Activated CD4-positive, alpha-beta T cell treated with anti-CD3 and anti-CD28 coated beads, Interleukin-2, amount 50 U/mL, for 4 hours (primary cell): ENCODE measurements around the gene CARNS1.

Experiments used
- DNase-seq, 2 experiments: peaks; one replicate each; pipeline ENCODE4 v3.0.0-alpha.2; 2020

CARNS1 gene

GRCh38 chr11:67415501-67416304, at the start of gene CARNS1:
Gene CARNS1 (plus strand): TSS chr11:67415678. CDS start chr11:67416200, 522 bp downstream.
- DNase-seq: no peak

GRCh38 chr11:67365736-67366444, 49.6 kb upstream of the CARNS1 start:
- DNase-seq: no peak

- DNase-seq: no peak
Measured at GRCh38 chr11:67366546-67366945, 48.9 kb upstream of the CARNS1 start.

GRCh38 chr11:67366961-67367760, 48.3 kb upstream of the CARNS1 start:
- no peak for DNase-seq

GRCh38 chr11:67367761-67368227, 47.7 kb upstream of the CARNS1 start:
- no peak for DNase-seq

- DNase-seq: no peak
Measured at GRCh38 chr11:67368621-67369020, 46.9 kb upstream of the CARNS1 start.

GRCh38 chr11:67369275-67369674, 46.2 kb upstream of the CARNS1 start:
- DNase-seq: no peak

- no peak for DNase-seq
Measured at GRCh38 chr11:67369801-67370284, 45.6 kb upstream of the CARNS1 start.

- DNase-seq: no peak
Measured at GRCh38 chr11:67370351-67371076, 45.0 kb upstream of the CARNS1 start.

GRCh38 chr11:67371189-67371910, 44.1 kb upstream of the CARNS1 start:
- DNase-seq: no peak

- DNase-seq: no peak
Measured at GRCh38 chr11:67371911-67372320, 43.6 kb upstream of the CARNS1 start.

GRCh38 chr11:67372321-67372992, 43.0 kb upstream of the CARNS1 start:
- DNase-seq: no peak

- DNase-seq: no peak
Measured at GRCh38 chr11:67372993-67373647, 42.4 kb upstream of the CARNS1 start, which contains the start of gene CLCF1. Gene CLCF1 (minus strand): TSS chr11:67373598. CDS start chr11:67373539, 59 bp downstream.

- peak; percentile 66 to 72 for DNase-seq
Measured at GRCh38 chr11:67373648-67374570, 41.6 kb upstream of the CARNS1 start.

- DNase-seq: no peak
Measured at GRCh38 chr11:67374571-67375281, 40.8 kb upstream of the CARNS1 start.

GRCh38 chr11:67375320-67376055, 40.0 kb upstream of the CARNS1 start:
- no peak for DNase-seq

GRCh38 chr11:67376063-67376820, 39.2 kb upstream of the CARNS1 start:
- no peak for DNase-seq
